IPS-NIHi7 (cell line): Measurements from ENCODE around the gene PLXNA2.

Experiments used
- DNase-seq: peaks from one replicate; pipeline ENCODE4 v3.0.0; 2012; ENCODE audit warnings: mixed read lengths; ENCODE audit errors: extremely low spot score

Gene PLXNA2

GRCh38 chr1:208164609-208165008 lies 79.6 kb downstream of the PLXNA2 start:
- no peak for DNase-seq

GRCh38 chr1:208163539-208163938 lies 80.6 kb downstream of the PLXNA2 start:
- no peak for DNase-seq

- DNase-seq, result no peak
Observed at GRCh38 chr1:208162903-208163302, 81.3 kb downstream of the PLXNA2 start.

- no peak for DNase-seq
Observed at GRCh38 chr1:208161656-208162375, 82.4 kb downstream of the PLXNA2 start.

GRCh38 chr1:208161005-208161404 lies 83.2 kb downstream of the PLXNA2 start:
- no peak for DNase-seq

- DNase-seq, result no peak
Observed at GRCh38 chr1:208160259-208160819, 83.8 kb downstream of the PLXNA2 start.

GRCh38 chr1:208159555-208160258 lies 84.5 kb downstream of the PLXNA2 start:
- DNase-seq, result peak; percentile 44

GRCh38 chr1:208158640-208159554 lies 85.3 kb downstream of the PLXNA2 start:
- peak; percentile 66 for DNase-seq

GRCh38 chr1:208157769-208158168 lies 86.4 kb downstream of the PLXNA2 start:
- DNase-seq, result no peak

GRCh38 chr1:208156741-208157140 lies 87.4 kb downstream of the PLXNA2 start:
- no peak for DNase-seq

GRCh38 chr1:208156310-208156709 lies 87.9 kb downstream of the PLXNA2 start:
- no peak for DNase-seq

GRCh38 chr1:208154679-208155642 lies 89.2 kb downstream of the PLXNA2 start:
- DNase-seq, result no peak

GRCh38 chr1:208154040-208154439 lies 90.1 kb downstream of the PLXNA2 start:
- no peak for DNase-seq

GRCh38 chr1:208153386-208153785 lies 90.8 kb downstream of the PLXNA2 start:
- no peak for DNase-seq

GRCh38 chr1:208151728-208152598 lies 92.2 kb downstream of the PLXNA2 start:
- DNase-seq, result no peak

- no peak for DNase-seq
Observed at GRCh38 chr1:208150833-208151458, 93.2 kb downstream of the PLXNA2 start.

- DNase-seq, result peak; percentile 52
Observed at GRCh38 chr1:208149776-208150514, 94.2 kb downstream of the PLXNA2 start.

- DNase-seq, result no peak
Observed at GRCh38 chr1:208149213-208149612, 95.0 kb downstream of the PLXNA2 start.

GRCh38 chr1:208148380-208148779 lies 95.8 kb downstream of the PLXNA2 start:
- no peak for DNase-seq
